ENCODE data around the gene DUSP8. TPM values are rescaled to one million over a fixed set of nuclear protein-coding genes. Genes with fewer than 3 reads are reported as not detected.

DUSP8 gene
- total RNA-seq, 4 donors from 2014 or later = 2.5 to 18.4 (median 13.2) TPM

DNA sequence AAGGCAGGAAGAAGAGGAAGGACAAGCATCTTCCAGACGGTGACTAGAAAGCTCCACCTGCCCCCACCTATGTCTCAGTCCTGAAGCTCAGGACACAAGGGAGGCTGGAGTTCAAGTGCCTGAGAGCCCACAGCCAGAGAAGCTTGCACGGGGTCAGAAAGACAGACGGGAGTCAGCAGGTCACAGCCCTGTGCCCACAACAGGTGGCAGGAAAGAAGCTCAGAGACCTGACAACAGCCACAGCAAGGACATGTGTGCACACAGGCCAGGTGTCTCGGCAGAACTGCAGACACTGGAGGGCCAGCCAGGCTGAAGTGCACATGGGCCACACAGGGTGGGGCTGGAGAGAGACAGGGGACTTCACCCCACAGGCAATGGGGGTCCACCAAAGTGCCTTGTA, 48.3 kb downstream of the DUSP8 start:
- no peak overlapping the region for H3K4me3 ChIP-seq
- H3K36me3 ChIP-seq = no peaks in the 10 kb centered on the region
- DNase-seq = peak in 2 of 3 donors; percentile 60 to 75
- H3K27ac ChIP-seq = peak overlapping the region in 1 of 4 donors; percentile 44
- H3K9me3 ChIP-seq = no peaks in the 10 kb centered on the region
- no peaks in the 10 kb centered on the region for H3K27me3 ChIP-seq
- TF ChIP-seq, protein P1, sequence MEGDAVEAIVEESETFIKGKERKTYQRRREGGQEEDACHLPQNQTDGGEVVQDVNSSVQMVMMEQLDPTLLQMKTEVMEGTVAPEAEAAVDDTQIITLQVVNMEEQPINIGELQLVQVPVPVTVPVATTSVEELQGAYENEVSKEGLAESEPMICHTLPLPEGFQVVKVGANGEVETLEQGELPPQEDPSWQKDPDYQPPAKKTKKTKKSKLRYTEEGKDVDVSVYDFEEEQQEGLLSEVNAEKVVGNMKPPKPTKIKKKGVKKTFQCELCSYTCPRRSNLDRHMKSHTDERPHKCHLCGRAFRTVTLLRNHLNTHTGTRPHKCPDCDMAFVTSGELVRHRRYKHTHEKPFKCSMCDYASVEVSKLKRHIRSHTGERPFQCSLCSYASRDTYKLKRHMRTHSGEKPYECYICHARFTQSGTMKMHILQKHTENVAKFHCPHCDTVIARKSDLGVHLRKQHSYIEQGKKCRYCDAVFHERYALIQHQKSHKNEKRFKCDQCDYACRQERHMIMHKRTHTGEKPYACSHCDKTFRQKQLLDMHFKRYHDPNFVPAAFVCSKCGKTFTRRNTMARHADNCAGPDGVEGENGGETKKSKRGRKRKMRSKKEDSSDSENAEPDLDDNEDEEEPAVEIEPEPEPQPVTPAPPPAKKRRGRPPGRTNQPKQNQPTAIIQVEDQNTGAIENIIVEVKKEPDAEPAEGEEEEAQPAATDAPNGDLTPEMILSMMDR (IDR thresholded peaks at IDR 0.05) = no peak
- no peak for TF ChIP-seq POLR2A (IDR thresholded peaks at IDR 0.05)
- H3K4me1 ChIP-seq = peaks cover 0 to 10% (median 2%) of the 10 kb centered on the region in 4 donors

DNA sequence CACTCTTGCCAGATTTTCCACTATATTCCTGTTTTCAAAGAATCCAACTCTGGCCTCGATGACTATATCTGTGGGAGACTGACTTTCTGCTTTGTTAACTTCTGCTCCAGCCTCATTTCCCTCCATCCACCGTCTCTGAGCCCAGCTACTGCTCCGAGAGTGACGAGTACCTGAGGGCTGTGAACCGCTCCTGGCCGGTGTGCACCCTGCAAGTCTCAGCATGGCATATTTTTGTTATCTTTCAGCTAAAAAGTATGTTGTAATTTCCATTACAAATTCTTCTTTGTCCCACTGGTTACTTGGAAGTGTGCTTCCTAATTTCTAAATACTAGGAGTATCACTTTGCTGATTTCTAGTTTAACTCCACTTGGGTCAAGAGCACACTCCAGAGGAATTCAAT, 49.0 kb downstream of the DUSP8 start:
- no peaks in the 10 kb centered on the region for H3K27me3 ChIP-seq
- H3K9me3 ChIP-seq = no peaks in the 10 kb centered on the region
- H3K4me3 ChIP-seq = no peak overlapping the region
- no peak overlapping the region for H3K27ac ChIP-seq
- DNase-seq = no peak
- H3K36me3 ChIP-seq = no peaks in the 10 kb centered on the region
- TF ChIP-seq POLR2A (IDR thresholded peaks at IDR 0.05) = no peak
- H3K4me1 ChIP-seq = peaks cover 0 to 10% (median 2%) of the 10 kb centered on the region in 4 donors

DNA sequence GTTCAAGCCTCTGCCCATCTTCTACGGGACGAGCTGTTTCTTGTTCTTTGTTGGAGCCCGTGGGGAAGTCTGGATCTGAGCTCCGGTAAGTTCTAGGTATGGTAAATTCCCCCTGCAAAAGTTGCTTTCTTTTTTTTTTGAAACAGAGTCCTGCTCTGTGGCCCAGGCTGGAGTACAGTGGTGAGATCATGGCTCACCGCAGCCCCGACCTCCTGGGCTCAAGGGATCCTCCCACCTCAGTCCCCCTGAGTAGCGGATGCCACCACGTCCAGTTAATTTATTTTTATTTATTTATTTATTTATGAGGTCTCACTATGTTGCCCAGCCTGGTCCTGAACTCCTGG, 50.0 kb downstream of the DUSP8 start:
- DNase-seq = no peak
- Histone ChIP-seq H3K27me3 (no peaks in the 10 kb centered on the region), H3K9me3 (no peaks in the 10 kb centered on the region), H3K4me1 (peaks cover 0 to 10% (median 2%) of the 10 kb centered on the region in 4 donors), H3K4me3 (no peak overlapping the region), H3K27ac (no peak overlapping the region), H3K36me3 (no peaks in the 10 kb centered on the region)
- no peak for TF ChIP-seq POLR2A (IDR thresholded peaks at IDR 0.05)
- TF ChIP-seq, protein P1 (IDR thresholded peaks at IDR 0.05) = no peak

DNA sequence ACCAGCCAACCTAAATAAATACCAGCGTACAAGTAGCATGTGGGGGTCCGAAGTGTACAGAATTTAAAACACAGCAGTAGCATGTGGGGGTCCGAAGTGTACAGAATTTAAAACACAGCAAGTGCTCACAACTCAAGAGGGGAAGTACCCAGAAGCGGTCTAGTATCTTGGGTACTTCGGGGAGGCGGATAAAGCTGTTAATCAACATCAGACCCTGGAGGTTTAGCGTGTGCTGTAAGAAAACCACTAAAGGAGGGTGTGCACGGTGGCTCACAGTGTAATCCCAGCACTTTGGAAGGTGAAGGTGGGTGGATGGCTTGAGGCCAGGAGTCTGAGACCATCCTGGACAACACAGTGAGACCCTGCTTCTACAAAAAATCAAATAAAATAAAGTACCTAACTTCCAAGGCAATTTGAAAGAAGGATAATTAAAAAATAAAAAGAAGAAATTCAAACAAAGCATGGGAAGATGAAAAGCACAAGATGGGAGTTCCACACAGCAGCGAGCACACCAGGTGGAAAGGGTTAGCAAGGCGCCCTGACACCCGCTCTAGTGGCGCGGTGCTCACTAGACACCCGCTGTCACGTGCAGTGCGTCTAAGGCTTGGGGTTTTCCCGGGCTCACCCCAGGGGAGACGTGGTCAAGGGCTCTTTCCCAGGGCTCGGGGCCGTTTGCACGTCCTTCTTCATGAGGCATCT, 50.5 kb downstream of the DUSP8 start:
- TF ChIP-seq POLR2A (IDR thresholded peaks at IDR 0.05) = no peak
- TF ChIP-seq, protein P1 (IDR thresholded peaks at IDR 0.05) = no peak
- H3K4me3 ChIP-seq = no peak overlapping the region
- no peaks in the 10 kb centered on the region for H3K27me3 ChIP-seq
- DNase-seq = peak in 2 of 3 donors; percentile 75 to 78
- peaks cover 0 to 10% (median 2%) of the 10 kb centered on the region in 4 donors for H3K4me1 ChIP-seq
- no peaks in the 10 kb centered on the region for H3K9me3 ChIP-seq
- H3K36me3 ChIP-seq = no peaks in the 10 kb centered on the region
- H3K27ac ChIP-seq = peak overlapping the region in 1 of 4 donors; percentile 38

DNA sequence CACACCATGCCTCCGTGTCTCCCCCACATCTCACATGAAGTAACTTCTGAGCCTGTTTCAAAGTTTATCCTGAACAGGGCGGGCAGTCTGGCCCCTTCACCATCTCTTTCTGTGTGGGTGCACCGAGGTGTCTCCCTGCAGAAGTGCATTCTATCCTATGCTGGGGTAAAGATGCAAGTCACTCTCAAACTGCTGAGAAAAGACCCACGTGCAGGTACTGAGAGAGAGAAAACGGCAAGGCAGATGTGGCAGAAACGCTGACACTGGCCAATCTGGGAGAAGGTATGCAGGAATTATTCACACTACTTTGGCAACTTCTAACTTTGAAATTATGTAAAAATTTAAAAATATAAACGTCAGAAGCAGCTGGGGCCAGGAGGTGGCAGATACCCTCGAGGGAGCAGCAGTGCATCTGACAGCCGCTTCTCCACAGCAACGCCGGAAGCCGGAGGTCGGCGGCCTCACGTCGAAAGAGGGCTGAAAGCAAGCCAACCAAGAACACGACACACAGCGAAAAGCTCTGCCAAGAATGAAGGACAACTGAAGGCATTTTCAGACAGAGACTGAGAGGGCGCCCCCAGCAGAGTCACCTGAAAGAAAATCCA, 51.3 kb downstream of the DUSP8 start:
- Histone ChIP-seq H3K27ac (peak overlapping the region in 1 of 4 donors; percentile 38), H3K9me3 (no peaks in the 10 kb centered on the region), H3K27me3 (no peaks in the 10 kb centered on the region), H3K36me3 (no peaks in the 10 kb centered on the region), H3K4me1 (peaks cover 0 to 15% (median 7%) of the 10 kb centered on the region in 4 donors), H3K4me3 (no peak overlapping the region)
- TF ChIP-seq, protein P1 (IDR thresholded peaks at IDR 0.05) = no peak
- no peak for TF ChIP-seq POLR2A (IDR thresholded peaks at IDR 0.05)
- DNase-seq = peak in 1 of 3 donors; percentile 34

DNA sequence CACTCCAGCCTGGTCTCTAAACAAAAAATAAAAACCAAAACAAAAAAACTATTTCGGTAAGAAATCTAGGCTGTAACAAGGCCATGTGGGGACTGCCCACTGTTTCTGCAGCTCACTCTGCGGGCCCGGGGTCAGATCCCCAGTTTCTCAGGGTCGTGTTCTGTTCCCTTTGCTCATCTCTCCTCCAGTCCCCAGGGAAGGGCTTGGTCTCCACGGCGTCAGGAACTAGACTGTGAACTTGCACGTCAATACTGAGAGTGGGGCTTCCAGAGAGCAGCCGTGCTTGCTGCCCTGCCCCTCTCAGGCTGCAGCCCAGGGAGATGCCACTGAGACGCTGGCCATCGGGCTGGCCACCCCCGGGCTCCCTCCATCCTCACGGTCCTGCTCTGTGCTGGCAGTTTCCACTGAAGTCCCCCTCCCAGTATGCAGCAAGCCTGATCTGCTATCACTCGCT, 51.8 kb downstream of the DUSP8 start:
- Histone ChIP-seq H3K36me3 (no peaks in the 10 kb centered on the region), H3K27me3 (no peaks in the 10 kb centered on the region), H3K4me3 (no peak overlapping the region), H3K9me3 (no peaks in the 10 kb centered on the region), H3K4me1 (peaks cover 0 to 20% (median 12%) of the 10 kb centered on the region in 4 donors), H3K27ac (no peak overlapping the region)
- no peak for TF ChIP-seq POLR2A (IDR thresholded peaks at IDR 0.05)
- TF ChIP-seq, protein P1 (IDR thresholded peaks at IDR 0.05) = no peak
- DNase-seq = no peak

Measured in Peyer's patch (tissue), 4 donors.